HG03442 (cell line): ENCODE data around the gene GPR15.

Experiments
- ATAC-seq: cut with Tn5 transposase; IDR thresholded peaks from one replicate; pipeline ENCODE4 v1.9.1; 2021; ENCODE audit warnings: mild to moderate bottlenecking, moderate library complexity; ENCODE audit not compliant: unreplicated experiment

GPR15 gene

GRCh38 chr3:98529856-98530459 lies 1.8 kb upstream of the GPR15 start:
- ATAC-seq, result no peak

- peak; percentile 27 for ATAC-seq
Measured at GRCh38 chr3:98530676-98531075, 1.1 kb upstream of the GPR15 start.

GRCh38 chr3:98532275-98532637 lies 478 bp downstream of the GPR15 start:
- ATAC-seq, result no peak

GRCh38 chr3:98532709-98533571 lies 1.2 kb downstream of the GPR15 start:
- ATAC-seq, result no peak

- no peak for ATAC-seq
Measured at GRCh38 chr3:98534168-98534567, 2.4 kb downstream of the GPR15 start.

GRCh38 chr3:98534734-98535133 lies 3.0 kb downstream of the GPR15 start:
- ATAC-seq, result no peak

GRCh38 chr3:98536456-98537017 lies 4.8 kb downstream of the GPR15 start:
- peak; percentile 70 for ATAC-seq

- peak; percentile 40 for ATAC-seq
Measured at GRCh38 chr3:98540346-98540745, 8.6 kb downstream of the GPR15 start.

GRCh38 chr3:98541695-98542094 lies 9.9 kb downstream of the GPR15 start:
- no peak for ATAC-seq

GRCh38 chr3:98542623-98543022 lies 10.8 kb downstream of the GPR15 start:
- no peak for ATAC-seq

GRCh38 chr3:98545940-98546339 lies 14.2 kb downstream of the GPR15 start:
- no peak for ATAC-seq

- ATAC-seq, result no peak
Measured at GRCh38 chr3:98548544-98548943, 16.8 kb downstream of the GPR15 start.

- ATAC-seq, result no peak
Measured at GRCh38 chr3:98550833-98551232, 19.1 kb downstream of the GPR15 start.

- ATAC-seq, result no peak
Measured at GRCh38 chr3:98551236-98551635, 19.5 kb downstream of the GPR15 start.

GRCh38 chr3:98551754-98552153 lies 20.0 kb downstream of the GPR15 start:
- ATAC-seq, result no peak

- no peak for ATAC-seq
Measured at GRCh38 chr3:98552232-98553020, 20.6 kb downstream of the GPR15 start.

- no peak for ATAC-seq
Measured at GRCh38 chr3:98553021-98553563, 21.3 kb downstream of the GPR15 start.

- no peak for ATAC-seq
Measured at GRCh38 chr3:98553753-98554152, 22.0 kb downstream of the GPR15 start.

- no peak for ATAC-seq
Measured at GRCh38 chr3:98554580-98554979, 22.8 kb downstream of the GPR15 start.

GRCh38 chr3:98555025-98555379 lies 23.2 kb downstream of the GPR15 start:
- no peak for ATAC-seq
